ENCODE data around the gene RABL3.
"Not testable (repeated sequence)": the region's sequence is repeated elsewhere in the genome, so short reads cannot be mapped to it uniquely, and the experiment has no call there.

The RABL3 gene

DNA sequence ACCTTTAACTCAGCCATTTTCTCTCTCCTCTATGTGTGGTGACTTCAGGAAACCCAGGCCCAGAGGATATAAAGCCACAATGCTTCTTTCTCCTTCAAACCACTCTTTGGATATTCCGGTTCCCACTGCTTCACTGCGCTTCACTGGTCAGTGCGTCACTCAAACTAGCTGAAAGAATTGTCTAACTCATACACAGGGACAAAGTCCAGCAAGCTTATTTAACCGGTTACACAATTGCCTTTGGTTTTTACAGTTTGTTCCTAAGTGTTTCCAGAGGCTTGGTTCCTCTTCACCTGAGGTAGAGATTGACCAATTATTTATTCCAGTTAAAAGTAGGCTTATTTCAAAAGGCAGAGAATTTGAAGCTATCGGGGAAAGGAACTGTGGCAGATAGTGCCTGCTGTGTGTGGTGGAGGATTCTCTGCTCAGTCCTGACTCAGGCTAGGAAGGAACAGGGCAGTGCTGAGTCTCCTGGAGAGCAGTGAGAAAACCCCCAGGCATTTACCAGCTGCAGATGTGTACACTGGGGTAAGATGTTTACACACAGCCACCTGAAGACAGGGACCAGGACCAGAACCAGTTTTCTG lies 60.1 kb downstream of the RABL3 start, which contains the start of gene HGD:
HGD (minus strand) TSS at position 145 of the 587 bp plus-strand sequence; CDS start at position 17, 128 bp downstream.
- DNase-seq, result no peak

DNA sequence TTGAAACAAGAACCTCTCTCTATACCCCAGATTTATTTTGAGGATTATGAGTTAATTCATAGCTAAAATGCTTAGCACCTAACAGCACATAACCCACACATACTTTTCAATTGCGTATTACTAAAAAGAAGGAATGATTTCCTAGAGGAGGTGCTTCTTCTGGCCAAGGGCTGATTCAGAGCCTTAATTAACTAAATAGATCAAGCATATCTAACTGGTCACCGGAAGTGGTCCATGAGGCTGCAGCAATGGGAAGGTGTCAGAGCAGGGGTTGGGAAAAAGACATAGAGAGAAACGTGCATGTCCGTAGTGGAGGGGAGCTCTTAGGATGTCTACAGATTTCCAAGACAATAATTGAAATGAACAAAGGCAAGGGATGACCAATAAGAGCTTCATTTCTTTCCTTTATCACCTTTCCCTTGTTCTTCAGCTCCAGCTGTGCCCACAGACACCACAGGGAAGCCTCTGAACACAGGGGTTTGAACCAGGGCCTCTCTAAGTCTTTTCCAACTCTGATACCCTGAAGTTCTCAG lies 60.7 kb downstream of the RABL3 start:
- DNase-seq, result no peak

DNA sequence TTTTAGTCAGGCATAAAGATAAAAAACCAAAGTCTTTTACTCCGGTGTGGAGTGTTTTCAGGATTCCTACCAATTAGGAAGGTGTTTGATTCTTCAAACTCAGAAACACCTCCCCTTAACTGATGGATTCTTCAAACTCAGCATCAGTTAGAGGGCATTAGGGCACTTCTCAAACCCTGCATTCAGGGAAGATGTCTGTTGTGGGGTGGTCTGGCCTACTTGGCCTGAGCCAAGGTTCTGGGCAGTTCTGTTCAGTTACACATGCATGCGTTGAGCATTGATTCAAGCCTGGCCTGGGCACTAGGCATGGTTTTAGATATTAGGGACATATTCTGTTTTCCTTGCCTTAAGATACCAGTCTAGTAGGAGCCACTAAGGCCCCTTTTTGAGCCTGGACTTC lies 61.3 kb downstream of the RABL3 start:
- DNase-seq, result no peak

DNA sequence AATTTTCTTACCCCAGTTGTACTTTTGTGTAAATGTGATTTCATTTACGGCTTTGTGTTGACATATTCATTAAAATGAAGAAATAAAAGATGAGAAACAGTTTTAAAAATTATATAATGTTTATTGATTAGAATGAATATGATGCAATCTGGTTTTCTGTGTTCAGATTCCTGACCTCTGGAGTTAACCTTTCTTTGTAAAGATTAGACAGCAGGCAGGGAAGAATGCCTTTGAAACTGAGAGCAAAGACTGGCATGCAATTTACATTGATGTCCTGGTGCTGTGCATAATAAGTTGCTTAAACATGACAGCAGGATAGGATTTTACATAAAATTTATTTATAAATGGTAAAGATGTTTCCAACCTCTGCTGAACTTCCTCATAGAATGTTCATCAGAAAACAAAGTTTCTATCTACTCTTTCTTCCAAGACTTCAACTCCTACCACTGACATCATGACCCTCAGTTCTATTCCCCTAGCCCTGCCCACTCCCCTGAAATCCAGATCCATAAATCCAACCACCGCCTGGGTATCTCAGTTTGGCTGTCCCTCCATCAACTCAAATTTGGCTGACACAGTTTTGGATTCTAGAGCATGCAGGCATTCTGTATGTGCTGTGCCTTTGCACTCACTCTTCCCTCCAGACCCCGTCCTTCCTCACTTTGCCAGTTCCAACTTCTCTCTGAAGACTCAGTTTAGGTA lies 62.0 kb downstream of the RABL3 start:
- DNase-seq, result no peak

DNA sequence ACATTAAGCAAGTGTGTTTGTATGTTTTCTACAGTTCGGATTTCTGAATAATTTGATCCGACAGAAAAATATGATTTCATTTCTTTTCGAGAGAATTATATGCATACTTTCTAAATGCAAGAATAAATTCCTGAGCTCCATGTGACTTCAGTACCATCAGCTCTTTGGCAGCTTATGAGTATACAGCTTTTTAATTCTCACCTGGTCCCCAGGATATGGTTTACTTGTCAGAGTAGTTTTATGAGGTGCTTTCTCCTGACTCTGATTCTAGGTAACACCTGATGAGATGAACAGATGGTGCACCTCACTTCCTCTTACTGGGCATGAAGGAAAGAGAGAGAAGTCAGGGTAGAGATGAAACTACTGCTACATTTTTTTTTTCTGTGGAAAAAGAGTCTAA lies 63.3 kb downstream of the RABL3 start:
- no peak for DNase-seq

DNA sequence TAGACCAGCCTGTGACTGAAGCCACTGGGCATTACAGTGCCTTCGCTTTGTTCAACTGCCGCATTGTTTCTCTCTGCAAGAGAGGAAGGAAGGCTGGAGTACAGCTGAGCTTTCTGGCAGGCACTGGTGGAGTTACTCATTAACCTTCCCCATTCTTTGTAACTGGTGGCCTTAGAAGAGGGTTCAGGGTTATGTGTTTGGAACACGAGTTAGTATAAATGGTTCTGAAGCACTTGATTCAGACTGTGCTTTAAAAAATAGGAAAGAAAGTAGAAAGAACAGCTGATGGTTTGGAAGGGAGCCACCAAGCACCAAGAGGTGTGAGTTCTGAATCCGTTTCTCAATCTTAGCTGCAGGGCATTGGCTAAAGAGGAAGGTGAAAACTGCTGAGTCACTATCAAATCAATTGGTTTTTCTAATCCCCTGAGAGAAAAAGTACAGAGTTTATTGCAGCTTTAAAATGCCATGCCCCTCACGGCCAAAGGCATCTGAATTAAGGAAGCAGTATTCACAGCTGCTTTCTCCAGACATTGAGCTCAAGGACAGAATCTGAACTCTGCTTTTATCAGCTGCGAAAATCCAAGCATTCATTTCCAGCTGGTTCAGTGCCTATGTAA lies 63.9 kb downstream of the RABL3 start:
- no peak for DNase-seq

DNA sequence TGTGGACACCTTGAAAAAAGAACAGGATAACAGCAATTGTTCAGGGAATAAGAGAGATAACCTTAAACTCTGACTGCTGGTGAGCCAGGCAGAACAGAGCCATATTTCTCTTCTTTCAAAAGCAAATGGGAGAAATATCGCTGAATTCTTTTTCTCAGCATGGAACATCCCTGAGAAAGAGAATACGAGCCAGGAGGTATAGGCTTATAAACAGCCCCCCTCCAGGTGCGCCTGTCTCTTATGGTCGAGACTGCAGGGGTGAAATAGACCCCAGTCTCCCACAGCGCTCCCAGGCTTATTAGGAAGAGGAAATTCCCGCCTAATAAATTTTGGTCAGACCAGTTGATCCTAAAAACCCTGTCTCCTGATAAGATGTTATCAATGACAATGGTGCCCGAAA lies 65.1 kb downstream of the RABL3 start:
- not testable (repeated sequence) for DNase-seq

DNA sequence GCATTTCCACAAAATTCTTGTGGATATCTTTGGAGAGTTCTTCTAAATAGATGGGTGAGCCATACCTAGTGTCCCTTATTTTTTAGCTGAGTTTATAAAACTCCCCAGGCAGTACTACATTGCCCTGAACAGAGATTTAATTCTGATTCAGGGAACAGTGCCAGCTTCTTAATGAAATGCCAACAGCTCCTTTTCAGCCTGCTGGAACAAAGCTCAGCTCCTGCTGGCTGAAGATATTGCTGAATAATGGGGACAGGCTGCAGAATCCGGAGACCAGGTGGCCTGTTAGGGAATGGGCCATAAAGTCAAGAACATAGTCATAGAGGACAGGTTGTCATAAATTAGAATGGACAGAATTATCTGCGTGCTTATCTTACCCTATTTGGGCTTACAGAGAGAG lies 69.2 kb downstream of the RABL3 start:
- DNase-seq, result no peak

DNA sequence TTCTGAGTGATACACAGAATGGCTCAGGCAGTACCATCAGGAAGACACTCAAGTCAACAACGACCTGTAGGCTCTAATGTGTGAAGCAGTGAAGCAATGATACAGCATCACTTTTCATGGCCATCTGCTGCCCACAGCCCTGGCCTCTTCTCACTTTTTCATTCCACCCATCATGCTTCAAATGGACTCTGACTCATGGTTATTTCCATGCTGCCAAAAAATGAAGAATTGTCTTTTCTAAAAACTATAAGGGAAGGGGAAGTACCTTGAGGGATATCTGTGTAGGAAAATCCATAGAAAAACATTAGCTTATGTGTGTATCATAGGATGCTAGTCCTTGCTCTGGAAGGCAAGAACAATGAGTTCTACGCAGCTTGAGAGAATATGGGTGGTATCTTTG lies 71.7 kb downstream of the RABL3 start:
- DNase-seq, result no peak

DNA sequence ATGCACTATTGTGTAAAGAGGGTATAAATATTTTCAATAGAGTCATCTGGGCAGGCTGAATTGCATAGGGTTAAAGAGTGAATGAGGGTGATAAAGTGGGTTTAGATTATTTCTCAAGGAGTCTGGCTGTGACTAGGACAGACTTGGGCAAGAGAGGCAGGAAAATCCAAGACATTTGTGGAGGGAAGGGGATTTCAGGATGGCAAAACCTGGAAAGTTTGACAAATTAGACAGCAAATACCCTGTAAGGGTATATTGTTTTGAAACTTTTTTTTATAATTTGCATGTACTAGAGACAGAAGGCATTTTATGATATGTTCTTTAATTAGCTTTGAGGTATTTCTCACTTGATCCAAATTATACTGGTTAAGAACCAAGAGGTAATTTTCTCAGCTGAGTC lies 77.4 kb downstream of the RABL3 start:
- DNase-seq, result no peak

DNA sequence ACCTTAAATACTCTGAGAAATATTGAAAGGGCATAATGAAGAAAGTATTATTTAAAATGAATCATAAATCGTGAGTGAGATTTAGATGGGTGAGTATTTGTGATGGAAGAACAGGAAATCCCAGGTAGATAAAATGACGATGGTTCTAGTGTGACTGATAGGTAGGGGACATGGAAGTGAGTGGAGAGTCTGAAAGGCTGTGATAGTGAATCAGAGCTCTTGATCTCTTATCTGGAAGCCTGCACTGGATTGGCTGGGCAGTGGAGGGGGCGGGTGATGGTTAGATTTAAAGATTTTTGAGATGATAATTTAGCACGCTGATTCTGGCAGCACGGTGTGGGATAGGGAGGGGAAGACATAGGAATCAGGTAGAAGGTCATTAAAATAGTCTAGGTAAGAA lies 80.4 kb downstream of the RABL3 start:
- DNase-seq, result no peak

DNA sequence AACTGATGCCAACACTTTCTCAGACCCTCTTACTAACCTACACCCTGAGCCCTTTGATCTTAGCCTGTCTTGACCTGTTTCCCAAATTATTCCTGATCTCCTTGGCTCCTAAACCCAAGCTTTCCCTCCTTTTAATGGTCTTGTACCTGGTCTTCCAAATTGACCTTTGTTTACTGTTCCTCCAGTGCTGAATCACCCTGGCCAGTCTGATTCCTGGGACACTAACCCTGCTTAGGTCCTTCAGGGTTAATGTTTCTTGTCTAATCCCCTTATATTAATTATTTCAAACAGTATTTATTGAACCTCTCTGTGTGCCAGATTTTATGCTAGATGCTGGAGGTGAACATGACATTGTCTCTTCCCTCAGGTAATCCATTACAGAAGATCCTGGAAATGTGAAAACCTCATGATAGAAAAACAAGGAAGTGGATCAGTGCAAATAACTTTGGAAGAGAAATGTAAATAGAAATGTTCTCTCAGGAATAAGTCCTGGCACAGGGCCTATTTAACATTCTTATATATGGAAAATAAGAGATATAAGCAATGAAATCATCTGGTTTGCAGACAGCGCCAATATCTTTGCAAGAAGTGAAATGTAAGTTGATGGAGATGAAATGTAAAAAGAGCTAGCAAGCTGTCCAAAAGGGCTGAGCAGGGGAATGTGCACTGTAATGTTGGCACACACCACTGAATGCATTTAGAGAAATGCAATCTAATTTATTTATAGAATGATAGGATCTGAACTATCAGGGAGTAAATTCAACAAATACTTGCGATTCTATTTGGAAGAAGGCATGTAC lies 81.0 kb downstream of the RABL3 start:
- DNase-seq, result no peak

DNA sequence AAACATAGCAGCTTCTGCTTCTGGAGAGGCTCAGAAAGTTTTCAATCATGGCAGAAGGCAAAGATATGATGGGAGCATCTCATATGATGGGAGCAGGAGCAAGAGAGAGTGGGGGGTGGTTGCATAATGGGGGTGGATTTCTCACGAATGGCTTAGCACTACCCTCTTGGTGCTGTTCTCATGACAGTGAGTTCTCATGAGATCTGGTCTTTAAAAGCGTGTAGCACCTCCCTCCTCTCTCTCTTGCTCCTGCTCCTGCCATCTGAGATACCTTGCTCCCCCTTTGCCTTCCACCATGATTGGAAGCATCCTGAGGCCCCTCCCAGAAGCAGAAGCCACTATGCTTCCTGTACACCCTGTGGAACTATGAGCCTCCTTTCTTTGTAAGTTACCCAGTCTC lies 82.5 kb downstream of the RABL3 start:
- no peak for DNase-seq

DNA sequence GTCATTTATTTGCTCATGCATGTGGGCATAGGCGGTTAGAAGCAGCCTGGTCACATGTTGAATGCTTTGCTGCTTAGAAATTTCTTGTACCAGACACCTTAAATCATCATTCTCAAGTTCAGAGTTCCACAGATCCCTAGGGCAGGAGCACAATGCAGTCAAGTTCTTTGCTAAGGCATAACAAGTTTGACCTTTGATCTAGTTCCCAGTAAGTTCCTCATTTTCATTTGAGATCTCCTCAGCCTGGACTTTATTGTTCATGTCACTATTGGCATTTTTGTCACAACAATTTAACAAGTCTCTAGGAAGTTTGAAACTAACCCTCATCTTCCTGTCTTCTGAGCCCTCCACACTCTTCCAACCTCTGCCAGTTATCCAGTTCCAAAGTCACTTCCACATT lies 83.0 kb downstream of the RABL3 start:
- no peak for DNase-seq

DNA sequence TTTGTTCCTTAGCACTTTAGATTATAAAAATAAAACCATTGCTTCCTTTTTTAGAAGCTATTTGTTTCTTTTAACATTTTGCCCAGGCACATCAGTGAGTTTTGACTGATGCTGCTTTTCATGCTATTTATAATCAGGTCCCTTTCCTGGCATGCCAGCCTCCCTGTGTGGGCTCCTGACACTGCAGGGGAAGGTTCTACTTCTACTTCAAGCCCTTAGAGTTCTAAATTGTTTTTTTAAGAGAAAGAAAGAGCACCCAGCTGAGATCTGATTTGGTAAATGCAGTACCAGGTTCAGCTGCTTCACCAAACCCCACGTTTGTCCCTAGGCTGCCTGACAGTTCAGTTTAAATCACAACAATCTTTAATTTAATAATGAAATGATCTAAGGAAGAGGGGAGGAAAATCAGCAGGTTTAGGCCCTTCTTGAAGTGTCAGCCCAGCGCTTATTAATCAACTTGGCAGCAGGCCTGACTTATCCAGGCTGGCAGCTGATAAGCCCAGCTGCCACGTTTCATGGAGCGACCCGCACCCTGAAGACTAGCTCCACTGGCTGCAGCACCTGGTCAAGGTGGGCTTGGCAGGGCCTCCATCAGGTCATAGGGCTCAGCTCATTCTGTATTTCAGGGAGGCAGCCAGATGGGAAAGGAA lies 89.3 kb downstream of the RABL3 start:
- DNase-seq, result no peak

DNA sequence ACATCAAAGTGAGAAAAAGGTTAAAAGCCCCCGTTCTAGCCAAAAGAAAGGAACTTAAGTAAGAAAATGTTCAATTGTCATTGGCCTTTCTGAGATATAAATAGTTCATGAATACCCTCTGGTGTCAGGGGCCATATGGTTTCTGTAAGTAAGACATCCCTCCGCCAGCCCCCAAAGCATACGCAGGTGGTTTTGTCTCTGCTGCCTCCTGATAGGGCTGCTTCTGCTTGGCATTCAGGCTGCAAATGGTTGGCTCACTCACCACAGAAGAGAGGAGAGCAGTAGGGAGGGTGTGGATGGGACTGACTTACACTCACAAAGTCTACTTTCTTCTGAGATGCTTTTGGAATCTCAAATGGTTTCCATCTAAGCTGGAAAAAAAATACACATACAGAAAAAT lies 90.0 kb downstream of the RABL3 start:
- no peak for DNase-seq

DNA sequence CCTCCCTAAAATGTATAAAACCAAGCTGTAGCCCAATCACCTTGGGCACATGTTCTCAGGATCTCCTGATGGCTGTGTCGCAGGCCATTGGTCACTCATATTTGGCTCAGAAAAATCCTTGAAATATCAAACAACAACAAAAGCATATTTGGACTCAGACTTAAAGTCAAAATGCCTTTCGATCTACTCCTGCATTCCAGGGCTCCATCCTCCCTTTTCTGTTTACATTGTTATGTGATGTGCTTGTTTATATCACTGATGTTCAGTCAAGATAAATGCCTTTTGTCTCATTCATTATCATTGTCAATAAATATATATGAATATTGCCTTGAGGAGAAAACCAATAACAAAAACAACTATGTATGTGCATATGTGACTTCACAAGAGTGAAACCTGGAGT lies 92.0 kb downstream of the RABL3 start:
- no peak for DNase-seq

DNA sequence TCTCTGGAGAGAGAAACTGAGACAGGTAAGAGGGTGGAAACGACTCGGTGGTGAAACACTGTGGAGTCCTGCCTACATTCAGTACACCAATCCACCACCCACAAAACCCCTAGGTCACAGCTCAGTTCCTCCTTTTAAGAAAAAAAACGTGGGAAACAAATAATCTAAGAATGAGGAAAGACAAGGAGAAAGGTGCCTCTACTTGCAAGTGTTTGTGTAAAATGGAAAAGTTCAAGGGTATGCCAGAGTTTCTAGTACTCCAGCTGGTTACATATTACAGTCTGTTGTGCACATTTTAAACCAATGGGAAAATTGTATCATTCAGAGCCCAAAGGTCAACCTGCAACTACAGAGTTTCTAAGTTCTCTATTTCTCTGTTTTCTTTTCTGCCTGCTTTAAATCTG lies 92.5 kb downstream of the RABL3 start:
- DNase-seq, result no peak

DNA sequence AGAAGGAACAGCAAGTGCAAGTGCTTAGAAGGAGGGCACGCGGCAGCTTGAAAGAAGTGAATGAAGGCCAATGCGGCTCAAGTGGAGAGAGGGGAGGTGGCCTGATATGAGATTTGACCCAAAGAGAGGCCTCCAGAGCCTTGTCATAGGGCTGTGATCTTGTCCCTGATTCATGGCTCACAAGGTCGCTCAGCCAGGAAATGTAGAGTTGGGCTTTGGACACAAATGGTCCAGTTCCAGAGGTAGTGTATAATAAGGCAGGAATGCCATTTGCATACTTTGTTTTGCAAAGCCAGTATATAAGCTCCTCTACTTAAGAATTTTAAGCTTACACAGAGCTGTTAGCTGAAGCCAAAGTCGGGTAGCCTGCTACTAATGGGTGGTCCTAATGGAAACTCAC lies 94.0 kb downstream of the RABL3 start:
- DNase-seq, result no peak

DNA sequence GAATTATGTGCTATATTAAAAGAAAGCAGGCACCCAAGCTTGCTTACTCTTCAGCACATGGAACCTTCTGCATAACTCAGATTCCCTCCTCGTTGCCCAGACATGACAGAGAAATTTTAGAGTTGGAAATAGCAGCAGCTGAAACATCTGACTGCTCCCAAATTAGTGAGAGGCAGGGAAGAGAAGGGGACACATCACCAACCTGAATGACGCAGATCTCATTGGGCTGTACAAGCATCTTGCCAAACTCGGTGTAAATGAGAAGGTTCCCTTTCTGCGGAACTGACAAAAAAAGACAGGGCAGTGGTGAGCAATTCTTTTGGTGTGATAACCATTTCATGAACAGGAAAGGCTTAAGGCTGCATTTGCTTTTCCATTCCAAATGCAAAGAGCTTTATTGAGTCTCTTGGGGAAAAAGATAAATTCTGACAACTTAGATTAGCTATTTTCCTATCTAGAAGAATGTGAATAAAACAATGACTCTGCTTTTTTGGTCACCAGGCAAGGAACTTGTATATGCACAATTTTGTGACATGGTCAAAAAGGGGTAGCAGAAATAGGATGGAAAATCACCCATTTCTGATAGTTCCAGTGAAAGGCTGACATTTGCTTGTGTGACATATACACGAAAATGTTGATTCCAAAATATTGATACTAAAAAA lies 95.4 kb downstream of the RABL3 start:
- no peak for DNase-seq

DNA sequence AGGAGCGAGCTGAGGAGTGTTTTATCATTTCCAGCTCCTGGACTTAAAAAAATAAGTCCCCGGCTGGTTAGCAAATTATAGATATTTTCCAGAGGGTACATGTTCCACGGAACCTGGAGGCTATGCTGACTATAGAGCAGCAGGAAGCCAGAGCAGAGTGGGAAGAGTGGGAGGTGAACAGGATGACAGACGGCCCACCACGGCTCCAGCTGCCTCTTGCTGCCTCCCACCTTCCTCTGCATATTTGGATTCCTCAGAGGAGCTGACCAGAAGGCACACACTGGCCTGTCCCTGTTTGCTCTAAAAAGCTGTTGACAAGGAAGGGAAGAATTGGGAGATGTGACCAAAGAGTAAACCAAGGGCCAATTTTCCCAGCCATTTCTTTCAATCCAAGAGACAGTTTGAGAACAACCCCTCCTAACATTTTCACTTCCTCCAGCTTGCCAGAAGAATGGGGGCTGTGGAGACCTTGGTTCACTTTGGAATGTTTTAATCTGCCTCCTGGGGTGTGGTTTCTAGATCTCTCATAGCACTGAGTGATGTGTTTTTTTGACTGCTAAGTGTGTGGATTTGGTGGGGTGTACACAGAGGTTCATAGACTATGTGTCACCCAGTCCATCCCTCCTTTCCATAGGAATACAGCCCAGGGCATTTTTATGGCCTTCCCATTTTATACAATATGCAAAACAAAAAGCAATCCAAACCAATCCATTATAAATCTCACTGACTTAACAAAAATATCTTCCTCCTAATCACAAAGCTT lies 97.1 kb downstream of the RABL3 start:
- no peak for DNase-seq
